Mammary microvascular endothelial cell (primary cell): Measurements from ENCODE around the gene MYH3. TPM values are rescaled to one million over a fixed set of nuclear protein-coding genes. Genes with fewer than 3 reads are reported as not detected.

Source experiments
- total RNA-seq: library from RNA; depleted of rRNA; stranded (reverse); fragments of >200 nt; gene quantifications from 2 replicates; pipeline ENCODE4 v1.2.3, GENCODE V29; 2015

Gene MYH3
- under 0.01 and 0.15 TPM in 2 replicates for total RNA-seq

DNA sequence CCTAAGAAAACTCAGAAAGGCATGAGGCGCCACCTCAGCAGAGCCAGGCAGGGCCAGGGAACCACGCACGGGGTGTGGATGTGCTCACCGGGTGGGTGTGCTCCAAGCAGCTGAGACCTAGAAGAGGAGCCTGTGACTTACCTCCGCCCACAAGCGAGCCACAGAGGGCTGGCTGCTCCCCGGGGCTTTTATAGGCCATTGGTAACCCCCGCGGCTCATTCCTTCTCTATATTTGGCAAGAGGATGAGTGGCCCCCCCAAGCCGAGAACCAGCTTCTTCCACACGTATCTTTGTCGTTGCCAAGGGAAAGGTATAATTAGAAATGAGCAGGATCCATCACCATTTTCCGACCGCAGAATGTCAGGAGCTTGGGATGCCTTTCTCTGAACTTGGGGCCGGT lies at the start of gene MYH3:
Gene MYH3, minus strand, starts transcription at position 162 of the 400 bp plus-strand sequence. CDS start 2,245 bp downstream, outside the sequence.

DNA sequence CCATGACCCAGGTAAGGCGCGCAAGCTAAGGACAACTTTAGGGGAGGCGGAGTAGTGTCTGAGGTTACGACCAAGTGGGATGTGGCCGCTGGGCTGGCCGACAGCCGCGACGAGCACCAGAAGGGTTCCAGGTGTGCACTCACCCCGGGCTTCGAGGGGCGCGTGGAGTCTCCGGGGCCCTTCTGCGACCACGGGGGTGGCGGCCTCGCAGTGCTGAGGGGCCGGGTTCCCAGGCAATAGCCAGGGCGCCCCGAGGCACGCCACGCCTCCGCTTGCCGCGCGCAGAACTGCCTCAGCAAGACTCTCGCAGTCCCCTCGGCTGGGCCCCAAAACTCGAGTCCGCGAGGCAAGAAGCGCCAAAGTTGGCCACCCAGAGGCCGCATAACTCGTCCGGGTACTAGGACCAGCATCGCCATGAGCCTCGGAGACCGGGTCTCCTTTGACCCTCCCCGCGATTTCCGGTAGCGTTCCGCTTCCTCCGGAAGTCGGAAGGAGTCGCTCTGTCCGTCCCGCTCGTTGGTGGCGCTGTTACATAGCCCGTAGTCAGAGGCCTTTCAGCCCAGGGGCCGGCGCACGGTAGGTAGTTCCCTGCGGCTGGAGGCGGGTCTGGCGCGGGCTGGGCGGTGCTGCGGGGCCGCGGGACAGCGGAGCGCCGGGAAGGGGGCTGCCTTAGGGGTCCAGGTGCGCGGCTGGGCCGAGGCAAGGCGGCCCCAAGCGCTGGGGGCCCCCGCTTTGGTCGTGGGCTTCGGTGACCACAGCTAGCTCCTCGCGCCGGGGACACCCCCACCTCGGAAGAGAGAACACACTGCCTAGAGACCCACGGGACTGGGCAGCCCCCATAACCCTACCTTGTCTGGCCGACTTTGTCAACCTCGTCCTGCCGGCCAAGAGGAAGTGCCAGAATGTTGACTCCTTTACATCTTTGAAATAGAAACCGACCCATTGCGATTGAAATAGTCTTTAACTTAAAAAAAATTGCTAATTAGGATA lies 40.3 kb upstream of the MYH3 start, which contains the start of the genes ADPRM and SCO1:
Gene ADPRM, plus strand, starts transcription at position 503 of the 990 bp plus-strand sequence. CDS start 7,333 bp downstream, outside the sequence.
Gene SCO1, minus strand, starts transcription at position 442 of the 990 bp plus-strand sequence. Its CDS starts 26 bp downstream, at position 416.

Other genes with a start within 250 kb of the MYH3 start
- gene MYH8, start 235.4 kb downstream of the MYH3 start, total RNA-seq, result not detected in 2 replicates
- not detected in 2 replicates for gene MYH4, start 187.8 kb downstream of the MYH3 start, total RNA-seq
- gene MYH1, start 138.8 kb downstream of the MYH3 start, total RNA-seq, result not detected in 2 replicates
- gene MYH2, start 107.7 kb downstream of the MYH3 start, total RNA-seq, result not detected in 2 replicates
- 27.7 and 30.6 TPM in 2 replicates for gene SCO1, start 40.2 kb upstream of the MYH3 start, total RNA-seq
- 5.1 and 6.7 TPM in 2 replicates for gene ADPRM, start 40.3 kb upstream of the MYH3 start, total RNA-seq
- gene TMEM220, start 72.7 kb upstream of the MYH3 start, total RNA-seq, result 3.3 and 5.5 TPM in 2 replicates
- not detected in 2 replicates for gene TMEM238L, start 146.8 kb upstream of the MYH3 start, total RNA-seq
- not detected in 2 replicates for gene PIRT, start 180.8 kb upstream of the MYH3 start, total RNA-seq